Transverse colon (tissue), 4 donors: ENCODE measurements around the gene UBE2L3.

Experiments used
- EP300 ChIP-seq: sonication (generic); formaldehyde crosslinking; IDR thresholded peaks from one replicate; pipeline ENCODE4 v1.6.1; 2017; ENCODE audit warnings: antibody characterized with exemption, low read depth
- POLR2A ChIP-seq: fragments of 450-650 bp; IDR thresholded peaks from one replicate; pipeline ENCODE4 v1.6.1; 2016; ENCODE audit warnings: antibody characterized with exemption, mild to moderate bottlenecking, moderate library complexity
- POLR2AphosphoS5 ChIP-seq, 3 donors: sonication (generic); formaldehyde crosslinking; IDR thresholded peaks; one replicate each; pipeline ENCODE4 v1.6.1; 2016; ENCODE audit warnings: antibody characterized with exemption in 3 of 3
- TF ChIP-seq, protein P1 (sequence below), 5 experiments: fragments of 200-600 bp in 3 of 5; fragments of 450-650 bp in 2 of 5; sonication (generic) in 3 of 5; IDR thresholded peaks; 1 replicate in 2 of 5; 2 replicates in 3 of 5; pipeline ENCODE4 v1.5.1; 2016 to 2017; ENCODE audit warnings: antibody characterized with exemption in 5 of 5, inconsistent platforms in 3 of 5, mild to moderate bottlenecking in 2 of 5, moderate library complexity in 1 of 5

DNA sequence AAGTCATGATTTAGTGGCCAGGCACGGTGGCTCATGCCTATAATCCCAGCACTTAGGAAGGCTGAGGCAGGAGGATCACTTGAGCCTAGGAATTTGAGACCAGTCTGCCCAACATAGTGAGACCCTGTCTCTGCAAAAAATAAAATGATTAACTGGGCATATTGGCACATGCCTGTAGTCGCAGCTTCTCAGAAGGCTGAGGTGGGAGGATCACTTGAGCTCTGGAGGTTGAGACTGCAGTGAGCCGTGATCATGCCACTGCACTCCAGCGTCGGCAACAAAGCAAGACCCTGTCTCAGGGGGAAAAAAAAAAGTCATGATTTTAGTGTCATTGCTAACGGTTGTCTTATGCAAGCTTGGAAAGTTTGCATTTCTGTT lies 11.9 kb downstream of the UBE2L3 start:
- TF ChIP-seq, protein P1, sequence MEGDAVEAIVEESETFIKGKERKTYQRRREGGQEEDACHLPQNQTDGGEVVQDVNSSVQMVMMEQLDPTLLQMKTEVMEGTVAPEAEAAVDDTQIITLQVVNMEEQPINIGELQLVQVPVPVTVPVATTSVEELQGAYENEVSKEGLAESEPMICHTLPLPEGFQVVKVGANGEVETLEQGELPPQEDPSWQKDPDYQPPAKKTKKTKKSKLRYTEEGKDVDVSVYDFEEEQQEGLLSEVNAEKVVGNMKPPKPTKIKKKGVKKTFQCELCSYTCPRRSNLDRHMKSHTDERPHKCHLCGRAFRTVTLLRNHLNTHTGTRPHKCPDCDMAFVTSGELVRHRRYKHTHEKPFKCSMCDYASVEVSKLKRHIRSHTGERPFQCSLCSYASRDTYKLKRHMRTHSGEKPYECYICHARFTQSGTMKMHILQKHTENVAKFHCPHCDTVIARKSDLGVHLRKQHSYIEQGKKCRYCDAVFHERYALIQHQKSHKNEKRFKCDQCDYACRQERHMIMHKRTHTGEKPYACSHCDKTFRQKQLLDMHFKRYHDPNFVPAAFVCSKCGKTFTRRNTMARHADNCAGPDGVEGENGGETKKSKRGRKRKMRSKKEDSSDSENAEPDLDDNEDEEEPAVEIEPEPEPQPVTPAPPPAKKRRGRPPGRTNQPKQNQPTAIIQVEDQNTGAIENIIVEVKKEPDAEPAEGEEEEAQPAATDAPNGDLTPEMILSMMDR (IDR thresholded peaks at IDR 0.05): no peak
- no peak for TF ChIP-seq POLR2A
- TF ChIP-seq POLR2AphosphoS5 (IDR thresholded peaks at IDR 0.05): no peak
- TF ChIP-seq EP300: no peak
